ENCODE measurements around the gene FOLR3. TPM values are rescaled to one million over a fixed set of nuclear protein-coding genes. Genes with fewer than 3 reads are reported as not detected.
A peak's percentile ranks its signal among the peaks of the same experiment; 100 is the strongest.

FOLR3 gene
- total and polyA plus RNA-seq, 2 of the 4 experiments (the other 2 are of a cell fraction): 0.29 to 0.36 TPM

DNA sequence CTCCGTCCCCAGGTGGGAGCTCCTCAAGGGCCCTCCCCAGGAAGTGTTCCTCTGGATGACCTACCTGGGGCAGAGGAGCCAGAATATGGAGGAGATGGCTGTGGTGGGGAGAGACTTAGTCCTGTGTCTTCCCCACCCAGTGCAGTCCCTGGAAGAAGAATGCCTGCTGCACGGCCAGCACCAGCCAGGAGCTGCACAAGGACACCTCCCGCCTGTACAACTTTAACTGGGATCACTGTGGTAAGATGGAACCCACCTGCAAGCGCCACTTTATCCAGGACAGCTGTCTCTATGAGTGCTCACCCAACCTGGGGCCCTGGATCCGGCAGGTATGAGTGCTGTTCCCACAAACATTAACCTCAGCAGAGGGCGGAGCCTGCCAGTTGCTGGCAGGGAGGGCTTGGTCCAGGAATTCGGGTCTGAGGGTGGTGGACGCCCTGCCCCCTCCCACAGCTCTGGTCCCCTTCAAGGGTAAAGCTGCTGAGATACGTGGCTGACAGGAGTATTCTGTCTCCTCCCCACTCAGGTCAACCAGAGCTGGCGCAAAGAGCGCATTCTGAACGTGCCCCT is 3.4 kb downstream of the FOLR3 start:
- no peaks in the 10 kb centered on the region for H3K36me3 ChIP-seq (ENCODE audit: control insufficient read depth, insufficient read depth, low read length)
- no peak overlapping the region for H3K4me2 ChIP-seq (ENCODE audit: low read depth, low read length)
- no peak for DNase-seq
- no peaks in the 10 kb centered on the region for H3K27me3 ChIP-seq (ENCODE audit: control insufficient read depth, insufficient read depth, low read length)
- no peak overlapping the region for H3K14ac ChIP-seq (replicated peaks; ENCODE audit: low read depth, low read length)
- H3K56ac ChIP-seq (ENCODE audit: extremely low read depth, insufficient read depth, low read length): no peak overlapping the region
- in situ Hi-C loops (cut with MboI; ENCODE audit: low sequenced_read_pairs) (no loop called here), dilution Hi-C loops (cut with HindIII; ENCODE audit: low sequenced_read_pairs, unreplicated experiment) (no loop called here), intact Hi-C loops (cut with micrococcal nuclease) (no loop called here)
- H2AK9ac ChIP-seq (replicated peaks; ENCODE audit: low read depth, low read length, poor library complexity): no peak overlapping the region
- 0 out of 2 replicates have a peak overlapping the region, but pooled peaks have one; percentile 15 for H2BK20ac ChIP-seq (ENCODE audit: low read depth, low read length)
- no peak overlapping the region for H4K5ac ChIP-seq (ENCODE audit: low read depth, low read length)
- H2BK15ac ChIP-seq (ENCODE audit: low read depth, low read length): no peak overlapping the region
- TF ChIP-seq RAD21 (IDR thresholded peaks at IDR 0.05; ENCODE audit: low read length): no peak
- peaks cover 10% of the 10 kb centered on the region for H3K9me1 ChIP-seq (ENCODE audit: insufficient read depth, low read length)
- no peaks in the 10 kb centered on the region for H4K20me1 ChIP-seq (ENCODE audit: insufficient read depth, low read length)
- ChIA-PET CTCF (no interaction called here), POLR2A (ENCODE audit: unreplicated experiment) (no interaction called here)
- H4K8ac ChIP-seq (ENCODE audit: low read depth in 2 of 2, low read length in 2 of 2): no peak overlapping the region
- H2BK5ac ChIP-seq (ENCODE audit: low read depth, low read length, poor library complexity, severe bottlenecking): peak overlapping the region; percentile 24
- ATAC-seq (ENCODE audit: low read depth): no peak
- peak overlapping the region; percentile 40; the same call in 1 of the 2 replicates for H2AK5ac ChIP-seq (ENCODE audit: low read depth, low read length)
- no peak overlapping the region for H3K4me3 ChIP-seq (ENCODE audit: insufficient read depth, low read depth, low read length)
- no CpG with 5 or more reads among the region's 12 CpGs for WGBS, 2 experiments (ENCODE audit: extremely low coverage in 2 of 2, insufficient read length in 1 of 2)
- no peak overlapping the region; the same call in 1 of the 2 replicates for H4K91ac ChIP-seq (ENCODE audit: insufficient read depth, low read depth, low read length)
- H3K27ac ChIP-seq (ENCODE audit: insufficient read depth, low read length): no peak overlapping the region
- no peak overlapping the region for H3K9ac ChIP-seq (ENCODE audit: low read depth, low read length)
- H3K23ac ChIP-seq (ENCODE audit: low read depth, low read length): no peak overlapping the region
- H3K18ac ChIP-seq (ENCODE audit: low read depth, low read length): no peak overlapping the region
- peaks cover 17% of the 10 kb centered on the region for H3K4me1 ChIP-seq (ENCODE audit: control insufficient read depth, insufficient read depth, low read length)
- peak overlapping the region; percentile 18; the same call in 1 of the 2 replicates for H3K4ac ChIP-seq (ENCODE audit: low read depth, low read length)
- H2BK120ac ChIP-seq (ENCODE audit: low read depth, low read length): peak overlapping the region; percentile 30; the same call in 1 of the 2 replicates
- H3K9me3 ChIP-seq (ENCODE audit: control insufficient read depth, insufficient read depth, low read length): no peaks in the 10 kb centered on the region
- BruUV-seq (replicated peaks): no TSS peak
- no peak overlapping the region for H2AFZ ChIP-seq (replicated peaks; ENCODE audit: low read length, poor library complexity)
- no peaks in the 10 kb centered on the region for H3K79me1 ChIP-seq (ENCODE audit: low read depth in 1 of 2, low read length in 2 of 2)

Measured in IMR-90 (cell line).